Activated CD8-positive, alpha-beta T cell treated with anti-CD3 and anti-CD28 coated beads, Interleukin-2, amount 10 ng/mL, durations not matched to agents 7 days and 5 days (primary cell): Measurements from ENCODE around the gene SMIM31. TPM values are rescaled to one million over a fixed set of nuclear protein-coding genes. Genes with fewer than 3 reads are reported as not detected.

Source experiments
- ATAC-seq: fragments of 150-1000 bp; cut with Tn5 transposase; one replicate; pipeline ENCODE4 v1.10.0; 2021; ENCODE audit warnings: moderate library complexity
- CTCF ChIA-PET: fragments of 350-600 bp; sonication (Branson Sonifier 250); formaldehyde crosslinking; loops from one replicate; lab custom pipeline; 2021; ENCODE audit warnings: antibody characterized with exemption; lab: Charles Lee
- POLR2A ChIA-PET: fragments of 350-600 bp; sonication (Branson Sonifier 250); formaldehyde crosslinking; loops from one replicate; lab custom pipeline; 2021; ENCODE audit warnings: antibody characterized with exemption; lab: Charles Lee
- DNase-seq: peaks from one replicate; pipeline ENCODE4 v3.0.0-alpha.2; 2020
- H3K27ac Mint-ChIP-seq: one replicate; pipeline ENCODE4 v1.8.0; 2021; ENCODE audit warnings: mild to moderate bottlenecking, mixed read lengths
- H3K27me3 Mint-ChIP-seq: one replicate; pipeline ENCODE4 v1.8.0; 2021; ENCODE audit warnings: low read depth, mixed read lengths
- H3K36me3 Mint-ChIP-seq: one replicate; pipeline ENCODE4 v1.8.0; 2021; ENCODE audit warnings: low read depth, mixed read lengths
- H3K4me1 Mint-ChIP-seq: one replicate; pipeline ENCODE4 v1.8.0; 2021; ENCODE audit warnings: low read depth, mixed read lengths
- H3K4me3 Mint-ChIP-seq: one replicate; pipeline ENCODE4 v1.8.0; 2021; ENCODE audit warnings: mild to moderate bottlenecking, mixed read lengths
- H3K9me3 Mint-ChIP-seq: one replicate; pipeline ENCODE4 v1.8.0; 2022; ENCODE audit warnings: mixed read lengths; ENCODE audit not compliant: insufficient read depth
- total RNA-seq, 2 experiments: library from RNA; stranded (reverse); gene quantifications; one replicate each; pipeline ENCODE4 v1.2.3, GENCODE V29; 2021

SMIM31 gene
- total RNA-seq, 2 experiments from 2014 or later, result not detected

DNA sequence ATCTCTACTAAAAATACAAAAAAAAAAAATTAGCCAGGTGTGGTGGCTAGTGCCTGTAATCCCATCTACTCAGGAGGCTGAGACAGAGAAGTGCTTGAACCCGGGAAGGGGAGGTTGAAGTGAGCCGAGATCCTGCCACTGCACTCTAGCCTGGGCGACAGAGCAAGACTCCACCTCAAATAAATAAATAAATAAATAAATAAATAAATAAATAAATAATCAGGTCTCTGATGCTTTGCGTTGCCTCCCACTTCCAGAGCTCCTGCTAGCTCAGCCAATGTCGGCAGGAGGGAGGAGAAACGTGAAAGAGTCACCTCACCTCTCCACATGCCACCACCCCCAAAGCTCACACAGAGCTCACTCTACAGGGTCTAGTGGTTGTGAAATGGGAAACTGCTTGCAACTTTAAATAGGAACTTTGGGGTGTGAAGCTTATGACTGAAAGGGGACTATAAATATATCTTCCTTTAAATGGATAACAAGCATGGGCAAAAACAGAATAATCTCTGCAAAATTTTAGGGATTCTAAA lies 7.9 kb downstream of the SMIM31 start:
- POLR2A ChIA-PET, result no interaction called here

DNA sequence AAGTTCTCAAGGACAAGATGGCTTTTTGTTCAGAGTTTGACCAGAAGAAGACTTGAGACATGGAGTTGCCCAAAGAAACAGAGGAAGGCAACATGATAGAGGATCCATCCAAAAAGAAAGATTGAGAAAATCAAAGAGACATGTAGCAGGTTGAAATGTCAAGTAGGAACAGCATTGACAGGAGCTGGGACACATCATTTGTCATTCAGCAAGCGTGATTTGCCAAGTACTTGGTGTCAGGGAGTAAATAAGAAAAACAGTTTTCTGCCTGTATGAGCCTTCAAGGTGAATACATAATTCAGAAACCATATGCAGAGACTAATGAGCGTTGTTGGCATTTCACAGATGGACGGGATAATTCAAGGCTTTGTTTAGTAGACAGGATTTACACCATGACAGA lies 11.2 kb downstream of the SMIM31 start:
- ChIA-PET POLR2A (no interaction called here), CTCF (no interaction called here)
- ATAC-seq (no peak), DNase-seq (no peak)
- Mint-ChIP-seq H3K36me3 (no peaks in the 10 kb centered on the region), H3K4me3 (no peak overlapping the region), H3K27me3 (peaks cover 7% of the 10 kb centered on the region), H3K9me3 (no peaks in the 10 kb centered on the region), H3K4me1 (no peaks in the 10 kb centered on the region), H3K27ac (no peak overlapping the region)

More for the DNA sequence above, 7.9 kb downstream of the SMIM31 start:
- H3K9me3 Mint-ChIP-seq, result no peaks in the 10 kb centered on the region
- CTCF ChIA-PET, result no interaction called here
- DNase-seq (no peak), ATAC-seq (no peak)
- H3K4me1 Mint-ChIP-seq, result no peaks in the 10 kb centered on the region
- H3K36me3 Mint-ChIP-seq, result no peaks in the 10 kb centered on the region
- peaks cover 3% of the 10 kb centered on the region for H3K27me3 Mint-ChIP-seq
- H3K4me3 Mint-ChIP-seq, result no peak overlapping the region
- no peak overlapping the region for H3K27ac Mint-ChIP-seq

DNA sequence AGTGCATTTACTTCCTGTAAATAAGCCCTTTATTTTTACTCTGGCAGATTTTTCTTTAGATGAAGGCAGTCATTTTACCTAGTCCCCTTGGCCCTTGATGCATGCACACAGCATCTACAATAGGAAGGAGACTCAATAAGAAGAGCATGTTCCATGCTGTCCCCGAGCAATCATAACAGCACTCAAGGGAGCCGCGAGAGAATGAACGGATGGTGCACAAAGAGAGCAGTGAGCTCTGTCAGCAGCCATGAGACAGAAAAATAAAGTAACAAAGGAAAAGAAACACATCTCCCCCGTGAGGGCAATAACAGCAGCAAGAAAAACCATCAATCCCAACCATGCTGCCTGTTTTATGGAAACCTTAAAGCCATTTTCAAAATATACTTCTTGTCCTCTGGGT lies 11.9 kb downstream of the SMIM31 start:
- no peak for DNase-seq
- H3K4me3 Mint-ChIP-seq, result no peak overlapping the region
- ATAC-seq, result no peak
- peaks cover 8% of the 10 kb centered on the region for H3K27me3 Mint-ChIP-seq
- no peaks in the 10 kb centered on the region for H3K36me3 Mint-ChIP-seq
- ChIA-PET CTCF (no interaction called here), POLR2A (no interaction called here)
- H3K27ac Mint-ChIP-seq, result no peak overlapping the region
- H3K9me3 Mint-ChIP-seq, result no peaks in the 10 kb centered on the region
- H3K4me1 Mint-ChIP-seq, result no peaks in the 10 kb centered on the region

DNA sequence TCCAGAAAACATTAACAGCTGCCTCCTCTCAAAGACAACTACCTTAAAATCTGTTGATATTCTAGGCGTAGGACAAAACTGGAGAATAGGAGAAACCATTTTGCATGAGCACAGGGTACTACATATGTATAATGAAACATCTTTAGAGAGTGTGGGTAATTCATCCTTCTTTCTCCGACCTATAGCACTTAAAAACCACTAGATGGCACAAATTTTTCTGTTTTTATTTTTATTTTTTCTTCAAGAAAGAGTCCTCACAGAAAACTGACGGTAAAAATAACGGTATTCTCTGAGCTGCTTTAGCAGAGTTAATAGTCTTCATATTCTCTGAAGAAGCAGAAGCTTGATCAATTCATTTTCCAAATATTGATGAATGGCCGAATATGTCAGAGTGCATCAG lies 14.6 kb downstream of the SMIM31 start:
- POLR2A ChIA-PET, result interaction anchor here (0.6 kb wide), 1 partner anchor 1472 kb away, joined by 3 read pairs; no protein-coding TSS in a partner anchor
- Mint-ChIP-seq H3K9me3 (no peaks in the 10 kb centered on the region), H3K4me1 (no peaks in the 10 kb centered on the region), H3K36me3 (no peaks in the 10 kb centered on the region), H3K27me3 (peaks cover 8% of the 10 kb centered on the region), H3K27ac (no peak overlapping the region), H3K4me3 (no peak overlapping the region)
- ATAC-seq (no peak), DNase-seq (no peak)
- CTCF ChIA-PET, result interaction anchor here (0.9 to 2.1 kb wide), 7 partner anchors 12 to 329 kb away, joined by 3 to 14 read pairs (median 4); partner anchors contain the start of gene TRIM61

DNA sequence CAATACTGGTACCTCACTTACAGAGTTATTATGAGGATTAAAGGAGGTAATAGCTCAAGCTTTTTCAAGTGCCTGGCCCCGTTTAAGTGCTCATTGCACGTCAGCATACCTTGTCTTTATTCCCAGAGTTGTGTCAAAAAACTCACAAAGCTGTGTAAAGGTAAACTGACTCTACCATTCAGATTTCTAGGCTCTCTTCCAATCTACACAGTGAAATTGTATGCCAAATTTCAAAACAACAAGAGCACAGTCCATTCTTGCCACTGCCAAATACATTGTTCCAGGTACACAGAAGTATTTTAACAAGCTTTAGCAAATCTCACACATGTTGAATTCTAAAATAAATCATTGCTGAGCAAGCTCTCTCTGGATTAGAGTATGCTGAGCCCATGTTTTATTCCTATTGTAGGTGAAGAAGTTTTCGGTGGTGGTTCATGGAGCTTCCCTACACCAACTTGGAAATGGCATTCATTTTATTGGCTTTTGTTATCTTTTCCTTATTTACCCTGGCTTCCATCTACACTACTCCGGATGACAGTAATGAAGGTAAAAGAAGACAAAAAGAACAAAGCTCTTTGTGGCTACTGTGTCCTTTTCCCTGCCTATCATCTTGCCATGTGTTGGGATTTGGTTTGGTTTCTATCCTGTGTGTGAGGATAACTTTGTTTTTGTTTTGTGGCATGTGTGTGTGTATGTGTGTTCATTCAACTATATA lies 16.2 kb downstream of the SMIM31 start:
- ATAC-seq (no peak), DNase-seq (no peak)
- CTCF ChIA-PET, result no interaction called here
- H3K27me3 Mint-ChIP-seq, result peaks cover 6% of the 10 kb centered on the region
- H3K27ac Mint-ChIP-seq, result no peak overlapping the region
- no peaks in the 10 kb centered on the region for H3K36me3 Mint-ChIP-seq
- H3K4me1 Mint-ChIP-seq, result no peaks in the 10 kb centered on the region
- H3K4me3 Mint-ChIP-seq, result no peak overlapping the region
- H3K9me3 Mint-ChIP-seq, result no peaks in the 10 kb centered on the region
- POLR2A ChIA-PET, result no interaction called here

DNA sequence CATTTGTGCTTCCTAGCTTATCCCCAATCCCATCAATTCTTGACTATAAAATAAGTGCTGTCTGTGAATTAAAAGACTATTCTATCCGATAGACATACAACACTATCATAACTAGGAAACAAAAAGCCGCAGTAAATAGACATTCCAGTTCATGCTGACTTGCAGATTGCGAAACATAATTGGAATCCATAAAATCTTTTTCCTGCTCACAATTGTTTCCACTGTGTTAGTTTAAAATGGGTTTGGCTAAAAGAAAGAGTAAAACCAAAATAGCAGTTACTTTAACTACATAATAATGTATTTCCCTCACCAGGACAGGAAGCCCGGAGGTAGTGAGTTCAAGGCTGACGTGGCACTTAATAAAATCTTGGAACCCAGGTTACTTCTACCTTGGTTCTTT lies 17.2 kb downstream of the SMIM31 start:
- no peak overlapping the region for H3K27ac Mint-ChIP-seq
- no peaks in the 10 kb centered on the region for H3K36me3 Mint-ChIP-seq
- no peak for ATAC-seq
- no peak for DNase-seq
- POLR2A ChIA-PET, result no interaction called here
- H3K4me3 Mint-ChIP-seq, result no peak overlapping the region
- peaks cover 6% of the 10 kb centered on the region for H3K27me3 Mint-ChIP-seq
- CTCF ChIA-PET, result no interaction called here
- H3K4me1 Mint-ChIP-seq, result no peaks in the 10 kb centered on the region
- no peaks in the 10 kb centered on the region for H3K9me3 Mint-ChIP-seq

DNA sequence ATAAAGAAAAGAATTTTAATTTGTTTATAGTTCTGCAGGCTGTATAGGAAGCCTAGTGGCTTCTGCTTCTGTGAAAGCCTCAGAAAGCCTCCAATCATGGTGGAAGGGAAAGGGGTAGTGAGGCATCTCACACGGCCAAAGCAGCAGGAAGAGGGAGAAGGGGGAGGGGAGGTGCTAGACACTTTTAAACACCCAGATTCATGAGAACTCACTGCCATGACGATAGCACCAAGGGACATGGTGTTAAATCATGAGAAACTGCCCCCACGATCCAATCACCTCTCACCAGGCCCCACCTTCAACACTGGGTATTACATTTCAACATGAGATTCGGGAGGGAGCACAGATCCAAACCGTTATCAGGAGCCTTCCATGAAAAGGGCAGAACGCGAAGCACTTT lies 18.1 kb downstream of the SMIM31 start:
- ChIA-PET CTCF (no interaction called here), POLR2A (no interaction called here)
- no peak overlapping the region for H3K27ac Mint-ChIP-seq
- no peak overlapping the region for H3K4me3 Mint-ChIP-seq
- DNase-seq, result no peak
- no peaks in the 10 kb centered on the region for H3K36me3 Mint-ChIP-seq
- H3K27me3 Mint-ChIP-seq, result peaks cover 3% of the 10 kb centered on the region
- H3K9me3 Mint-ChIP-seq, result no peaks in the 10 kb centered on the region
- no peak for ATAC-seq
- no peaks in the 10 kb centered on the region for H3K4me1 Mint-ChIP-seq

DNA sequence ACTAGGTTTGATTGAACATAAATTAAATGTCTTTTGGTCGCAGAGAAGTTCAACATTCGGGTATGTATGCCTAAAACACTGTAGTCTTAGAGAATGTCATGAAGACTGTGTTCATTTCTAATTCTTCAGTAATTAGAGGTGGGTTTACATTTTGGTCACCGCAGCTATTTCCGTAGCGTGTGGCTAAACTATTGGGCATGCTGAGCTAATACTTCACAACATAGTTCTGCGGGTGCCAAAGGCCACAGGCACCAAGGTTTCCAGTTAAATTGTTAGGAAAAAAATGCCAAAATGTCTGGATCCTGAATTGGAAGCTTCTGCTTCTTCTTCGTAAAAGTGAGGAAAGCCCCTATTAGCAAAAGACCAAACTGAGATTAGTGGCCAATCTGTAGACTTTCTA lies 25.1 kb downstream of the SMIM31 start:
- no peak for ATAC-seq
- H3K36me3 Mint-ChIP-seq, result no peaks in the 10 kb centered on the region
- H3K27me3 Mint-ChIP-seq, result no peaks in the 10 kb centered on the region

DNA sequence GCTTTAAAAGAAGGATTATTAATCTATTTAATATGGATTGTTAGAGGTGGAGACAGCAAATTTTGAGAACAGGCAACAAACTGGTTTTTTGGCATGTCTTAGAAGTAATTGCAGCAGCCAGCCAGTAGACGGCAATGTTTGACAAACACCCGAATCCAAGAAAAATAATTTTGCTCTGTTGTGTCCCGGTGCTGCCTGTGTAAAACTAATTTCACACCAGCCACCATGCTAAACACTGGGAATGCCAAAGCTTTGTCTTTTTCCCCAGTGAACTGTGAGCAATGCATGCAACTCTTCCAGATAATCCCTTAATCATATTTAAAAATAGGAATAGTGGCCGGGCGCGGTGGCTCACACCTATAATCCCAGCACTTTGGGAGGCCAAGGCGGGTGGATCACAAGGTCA lies 25.9 kb downstream of the SMIM31 start:
- no peak overlapping the region for H3K27ac Mint-ChIP-seq
- no peaks in the 10 kb centered on the region for H3K9me3 Mint-ChIP-seq
- H3K36me3 Mint-ChIP-seq, result no peaks in the 10 kb centered on the region
- H3K4me1 Mint-ChIP-seq, result no peaks in the 10 kb centered on the region
- ChIA-PET POLR2A (no interaction called here), CTCF (interaction anchor here (1.1 to 1.9 kb wide), 3 partner anchors 11 to 317 kb away, joined by 4 to 7 read pairs (median 4); no protein-coding TSS in a partner anchor)
- ATAC-seq (no peak), DNase-seq (peak; percentile 42)
- H3K27me3 Mint-ChIP-seq, result no peaks in the 10 kb centered on the region
- no peak overlapping the region for H3K4me3 Mint-ChIP-seq

More for the DNA sequence above, 25.1 kb downstream of the SMIM31 start:
- DNase-seq, result no peak
- Mint-ChIP-seq H3K9me3 (no peaks in the 10 kb centered on the region), H3K27ac (no peak overlapping the region), H3K4me1 (no peaks in the 10 kb centered on the region), H3K4me3 (no peak overlapping the region)
- ChIA-PET CTCF (interaction anchor here (1.5 to 1.9 kb wide), 2 partner anchors 12 to 318 kb away, joined by 4 read pairs; no protein-coding TSS in a partner anchor), POLR2A (no interaction called here)

DNA sequence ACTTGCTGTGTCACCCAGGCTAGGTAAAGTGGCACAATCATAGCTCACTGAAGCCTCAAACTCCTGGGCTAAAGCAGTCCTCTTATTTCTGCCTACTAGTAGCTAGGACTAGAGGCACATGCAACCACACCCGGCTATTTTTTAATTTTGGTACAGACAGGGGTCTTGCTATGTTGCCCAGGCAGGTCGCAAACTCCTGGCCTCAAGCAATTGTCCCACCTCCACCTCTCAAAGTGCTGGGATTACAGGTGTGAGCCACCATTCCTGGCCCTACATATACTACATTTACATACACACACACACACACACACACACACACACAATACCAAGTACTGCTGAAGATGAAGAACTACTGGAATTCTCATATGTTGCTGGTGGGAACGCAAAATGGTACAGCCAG lies 26.9 kb downstream of the SMIM31 start:
- Mint-ChIP-seq H3K27me3 (no peaks in the 10 kb centered on the region), H3K4me3 (no peak overlapping the region), H3K9me3 (no peaks in the 10 kb centered on the region), H3K36me3 (no peaks in the 10 kb centered on the region), H3K4me1 (no peaks in the 10 kb centered on the region), H3K27ac (no peak overlapping the region)
- CTCF ChIA-PET, result interaction anchor here (0.8 to 1.9 kb wide), 3 partner anchors 12 to 38 kb away, joined by 3 to 7 read pairs (median 4); no protein-coding TSS in a partner anchor
- ATAC-seq, result no peak
- POLR2A ChIA-PET, result no interaction called here
- no peak for DNase-seq

DNA sequence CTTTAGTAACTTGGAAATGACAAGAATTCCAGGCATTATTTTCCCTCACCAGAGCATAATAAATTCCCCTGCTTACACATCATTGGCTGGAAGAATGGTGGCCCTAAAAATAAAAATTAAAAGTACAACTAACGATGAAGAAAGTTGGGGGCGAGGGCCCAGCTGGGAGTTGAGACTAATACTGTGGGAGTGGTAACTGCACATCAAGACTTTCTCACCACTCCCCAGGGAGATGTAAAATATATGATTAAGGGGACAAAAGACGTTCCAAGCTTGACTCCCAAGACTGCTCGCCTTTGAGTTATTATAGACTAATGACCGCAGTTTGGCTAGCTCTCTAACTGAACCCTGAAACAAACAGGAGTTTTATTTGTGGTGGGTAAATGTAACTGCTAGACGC lies 30.0 kb downstream of the SMIM31 start:
- POLR2A ChIA-PET, result no interaction called here
- Mint-ChIP-seq H3K36me3 (no peaks in the 10 kb centered on the region), H3K27ac (no peak overlapping the region), H3K27me3 (no peaks in the 10 kb centered on the region), H3K4me3 (no peak overlapping the region), H3K4me1 (no peaks in the 10 kb centered on the region), H3K9me3 (no peaks in the 10 kb centered on the region)
- CTCF ChIA-PET, result interaction anchor here (1.1 kb wide), 1 partner anchor 15 kb away, joined by 3 read pairs; no protein-coding TSS in a partner anchor
- ATAC-seq (no peak), DNase-seq (no peak)

DNA sequence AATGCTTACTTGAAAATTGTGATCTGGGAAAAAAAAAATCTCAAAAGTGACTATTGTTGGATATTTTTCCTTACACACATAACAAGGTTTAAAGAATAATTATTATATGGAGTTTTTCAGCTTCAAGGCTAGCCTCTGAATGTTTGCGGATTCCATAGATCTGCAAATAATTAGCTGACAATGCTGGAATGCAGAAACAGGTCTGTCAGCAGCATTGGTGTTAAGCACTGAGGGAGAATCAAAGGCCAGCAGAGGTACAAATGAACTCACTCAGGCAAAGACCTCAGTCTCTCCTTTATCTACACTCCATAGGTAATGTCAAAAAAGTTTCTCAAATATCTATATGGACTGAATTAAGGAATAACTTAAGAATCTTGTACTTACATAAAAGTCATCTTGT lies 35.1 kb downstream of the SMIM31 start:
- no peak for ATAC-seq
- DNase-seq, result no peak
- POLR2A ChIA-PET, result no interaction called here
- H3K36me3 Mint-ChIP-seq, result no peaks in the 10 kb centered on the region
- CTCF ChIA-PET, result no interaction called here
- no peak overlapping the region for H3K27ac Mint-ChIP-seq
- H3K4me1 Mint-ChIP-seq, result no peaks in the 10 kb centered on the region
- H3K27me3 Mint-ChIP-seq, result no peaks in the 10 kb centered on the region
- no peaks in the 10 kb centered on the region for H3K9me3 Mint-ChIP-seq
- no peak overlapping the region for H3K4me3 Mint-ChIP-seq
